Activated CD8-positive, alpha-beta T cell treated with anti-CD3 and anti-CD28 coated beads for 36 hours (primary cell): ENCODE results near the gene HNRNPAB. TPM values are rescaled to one million over a fixed set of nuclear protein-coding genes. Genes with fewer than 3 reads are reported as not detected.

Experiments used
- ATAC-seq: fragments of 200-7000 bp; cut with Tn5 transposase; one replicate; pipeline ENCODE4 v1.10.0; 2021; ENCODE audit warnings: mild to moderate bottlenecking, moderate library complexity
- CTCF ChIA-PET: fragments of 350-600 bp; sonication (Branson Sonifier 250); formaldehyde crosslinking; loops from one replicate; lab custom pipeline; 2021; ENCODE audit warnings: antibody characterized with exemption; lab: Charles Lee
- POLR2A ChIA-PET: fragments of 350-600 bp; sonication (Branson Sonifier 250); formaldehyde crosslinking; loops from one replicate; lab custom pipeline; 2021; ENCODE audit warnings: antibody characterized with exemption; lab: Charles Lee
- DNase-seq: peaks from one replicate; pipeline ENCODE4 v3.0.0-alpha.2; 2020
- H3K27ac Mint-ChIP-seq: one replicate; pipeline ENCODE4 v1.8.0; 2021; ENCODE audit warnings: mild to moderate bottlenecking, mixed read lengths
- H3K27me3 Mint-ChIP-seq: one replicate; pipeline ENCODE4 v1.8.0; 2021; ENCODE audit warnings: mixed read lengths
- H3K36me3 Mint-ChIP-seq: one replicate; pipeline ENCODE4 v1.8.0; 2021; ENCODE audit warnings: low read depth, mixed read lengths
- H3K4me1 Mint-ChIP-seq: one replicate; pipeline ENCODE4 v1.8.0; 2021; ENCODE audit warnings: low read depth, mixed read lengths
- H3K4me3 Mint-ChIP-seq: one replicate; pipeline ENCODE4 v1.8.0; 2021; ENCODE audit warnings: mild to moderate bottlenecking, moderate library complexity, mixed read lengths
- H3K9me3 Mint-ChIP-seq: one replicate; pipeline ENCODE4 v1.8.0; 2021; ENCODE audit warnings: mixed read lengths
- CTCF ChIP-seq: fragments of 200-600 bp; IDR thresholded peaks from one replicate; pipeline ENCODE4 v1.8.0; 2022; ENCODE audit warnings: antibody characterized with exemption, mild to moderate bottlenecking
- intact Hi-C: fragments of 100-400 bp; cut with micrococcal nuclease; formaldehyde crosslinking; loops from one replicate; pipeline ENCODE4 v1.10.0; 2022
- total RNA-seq, 2 experiments: library from RNA; stranded (reverse); gene quantifications; one replicate each; pipeline ENCODE4 v1.2.3, GENCODE V29; 2021

The HNRNPAB gene
- total RNA-seq, 2 experiments from 2014 or later = 392 to 399 TPM

GRCh38 chr5:178163772-178164735 lies 40.3 kb upstream of the HNRNPAB start:
- peaks cover 6% of the 10 kb centered on the region for H3K4me1 Mint-ChIP-seq
- DNase-seq (peak; percentile 91), ATAC-seq (peak; percentile 100)
- intact Hi-C loops = loop anchor here (1.0 kb wide), 1 partner anchor 88 kb away; no protein-coding TSS in a partner anchor
- peak overlapping the region; percentile 44 for H3K4me3 Mint-ChIP-seq
- POLR2A ChIA-PET = no interaction called here
- no peaks in the 10 kb centered on the region for H3K36me3 Mint-ChIP-seq
- H3K27ac Mint-ChIP-seq = no peak overlapping the region
- no peaks in the 10 kb centered on the region for H3K9me3 Mint-ChIP-seq
- peaks cover 6% of the 10 kb centered on the region for H3K27me3 Mint-ChIP-seq
- TF ChIP-seq CTCF = peak; percentile 98
- CTCF ChIA-PET = interaction anchor here (0.7 to 4.1 kb wide), 8 partner anchors 9 to 88 kb away, joined by 4 to 56 read pairs (median 4); partner anchors contain the start of gene NHP2

DNA sequence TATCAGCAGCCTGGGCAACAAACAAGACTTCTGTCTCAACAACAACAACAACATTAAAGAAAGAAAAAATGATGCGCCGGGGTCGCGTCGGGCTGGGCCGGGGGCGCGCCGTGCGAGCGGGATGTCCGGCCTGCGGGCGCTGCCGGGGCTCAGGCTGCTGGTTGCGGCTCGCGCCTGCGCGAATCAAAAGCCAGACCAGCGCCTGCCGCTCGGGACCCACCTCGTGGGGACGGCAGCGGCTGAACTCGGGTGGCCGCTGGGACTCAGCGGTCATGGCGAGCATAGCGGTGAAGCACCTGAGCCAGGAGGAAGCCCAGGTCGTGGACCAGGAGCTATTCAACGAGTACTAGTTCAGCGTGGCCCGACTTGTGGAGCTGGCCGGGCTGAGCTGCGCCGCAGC lies 38.8 kb upstream of the HNRNPAB start:
- Mint-ChIP-seq H3K9me3 (no peaks in the 10 kb centered on the region), H3K36me3 (no peaks in the 10 kb centered on the region), H3K27ac (no peak overlapping the region), H3K27me3 (peaks cover 6% of the 10 kb centered on the region), H3K4me3 (no peak overlapping the region), H3K4me1 (peaks cover 6% of the 10 kb centered on the region)
- intact Hi-C loops = no loop called here
- ATAC-seq (no peak), DNase-seq (no peak)
- TF ChIP-seq CTCF = no peak
- ChIA-PET CTCF (interaction anchor here (0.9 to 1.6 kb wide), 2 partner anchors 88 to 90 kb away, joined by 3 to 19 read pairs; no protein-coding TSS in a partner anchor), POLR2A (no interaction called here)

- no peaks in the 10 kb centered on the region for H3K27me3 Mint-ChIP-seq
- DNase-seq (no peak), ATAC-seq (no peak)
- intact Hi-C loops = no loop called here
- H3K4me3 Mint-ChIP-seq = no peak overlapping the region
- TF ChIP-seq CTCF = no peak
- POLR2A ChIA-PET = interaction anchor here (0.6 kb wide), 1 partner anchor 101 kb away, joined by 3 read pairs; no protein-coding TSS in a partner anchor
- no peak overlapping the region for H3K27ac Mint-ChIP-seq
- no peaks in the 10 kb centered on the region for H3K36me3 Mint-ChIP-seq
- CTCF ChIA-PET = interaction anchor here (1.3 kb wide), 1 partner anchor 94 kb away, joined by 5 read pairs; no protein-coding TSS in a partner anchor
- H3K4me1 Mint-ChIP-seq = no peaks in the 10 kb centered on the region
- no peaks in the 10 kb centered on the region for H3K9me3 Mint-ChIP-seq
These were observed 33.9 kb upstream of the HNRNPAB start for GRCh38 chr5:178170455-178170854.

GRCh38 chr5:178174456-178174855 lies 29.9 kb upstream of the HNRNPAB start:
- Mint-ChIP-seq H3K9me3 (no peaks in the 10 kb centered on the region), H3K4me3 (no peak overlapping the region), H3K4me1 (no peaks in the 10 kb centered on the region), H3K27ac (no peak overlapping the region), H3K36me3 (no peaks in the 10 kb centered on the region), H3K27me3 (peaks cover 2% of the 10 kb centered on the region)
- intact Hi-C loops = no loop called here
- ATAC-seq = no peak
- TF ChIP-seq CTCF = no peak
- POLR2A ChIA-PET = no interaction called here
- CTCF ChIA-PET = interaction anchor here (2.9 kb wide), 1 partner anchor 99 kb away, joined by 12 read pairs; no protein-coding TSS in a partner anchor
- no peak for DNase-seq
